ENCODE results near the gene MRO.
A peak's percentile ranks its signal among the peaks of the same experiment; 100 is the strongest.
"Not testable (repeated sequence)": the region's sequence is repeated elsewhere in the genome, so short reads cannot be mapped to it uniquely, and the experiment has no call there.

Gene MRO

DNA sequence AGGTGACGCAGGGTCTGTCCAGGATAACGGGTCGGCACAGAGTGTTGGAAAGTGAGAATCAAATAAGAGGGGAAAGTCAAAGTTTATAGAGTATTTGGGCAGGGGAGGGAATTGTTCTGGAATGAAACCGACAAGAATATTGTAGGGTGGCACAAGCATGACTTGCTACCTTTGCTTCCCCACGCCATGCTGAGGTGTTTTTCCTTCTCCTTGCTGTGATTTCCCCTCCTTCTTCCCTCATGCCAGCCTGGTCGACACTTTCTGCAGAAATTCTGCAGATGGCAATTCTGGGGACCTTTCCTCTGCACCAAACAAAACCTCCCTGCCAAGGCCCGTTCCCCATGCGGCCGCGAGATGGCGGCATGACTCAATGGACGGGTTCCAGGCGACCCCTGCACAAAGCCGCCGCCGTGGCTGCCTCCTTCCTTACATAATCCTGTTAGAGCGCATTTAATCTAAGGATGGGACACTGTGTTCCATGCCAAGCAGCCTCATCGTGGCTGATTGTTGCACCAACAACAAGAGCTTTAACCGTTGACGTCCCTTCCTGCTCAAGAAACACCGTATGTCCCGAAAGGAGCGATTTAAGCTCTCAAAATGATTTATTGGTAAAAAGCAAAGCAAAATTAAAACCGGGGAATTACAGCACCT, at the start of gene MRO:
TSS of gene MRO (minus strand) at position 289 of the 651 bp plus-strand sequence. CDS start 10,616 bp downstream, outside the sequence.
- Mint-ChIP-seq H3K4me1 (peaks cover 12% of the 10 kb centered on the region), H3K27me3 (no peaks in the 10 kb centered on the region), H3K4me3 (no peak within 1 kb of the TSS), H3K36me3 (no peaks in the 10 kb centered on the region), H3K9me3 (no peaks in the 10 kb centered on the region), H3K27ac (no peak within 1 kb of the TSS)
- ATAC-seq: peak; percentile 93

DNA sequence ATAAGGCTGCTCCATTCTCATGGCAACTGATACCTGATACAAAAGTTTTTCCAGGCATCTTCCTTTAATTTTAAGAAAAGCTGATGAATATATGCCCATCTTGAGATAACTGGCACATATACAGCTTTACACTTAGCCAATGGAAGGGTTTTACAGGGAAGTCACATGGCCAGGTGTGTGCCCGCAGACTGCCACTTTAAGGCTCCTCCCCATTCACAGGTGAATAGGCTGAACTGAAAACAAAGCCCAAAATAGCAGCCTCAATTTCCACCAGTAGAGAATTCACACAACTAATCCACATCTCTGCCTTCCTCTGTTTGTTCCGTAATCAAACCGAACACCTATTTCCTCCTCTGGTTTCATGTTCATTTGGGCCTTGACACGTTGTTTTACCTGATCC, 49.3 kb upstream of the MRO start:
- no peak for ATAC-seq
- Mint-ChIP-seq H3K4me1 (no peaks in the 10 kb centered on the region), H3K4me3 (no peak overlapping the region)

GRCh38 chr18:50866765-50867164, 46.9 kb upstream of the MRO start:
- no peaks in the 10 kb centered on the region for H3K27me3 Mint-ChIP-seq
- no peak overlapping the region for H3K27ac Mint-ChIP-seq
- no peaks in the 10 kb centered on the region for H3K36me3 Mint-ChIP-seq
- ATAC-seq: no peak
- no peak overlapping the region for H3K4me3 Mint-ChIP-seq
- H3K4me1 Mint-ChIP-seq: peaks cover 13% of the 10 kb centered on the region
- no peaks in the 10 kb centered on the region for H3K9me3 Mint-ChIP-seq

More for the DNA sequence above, 49.3 kb upstream of the MRO start:
- no peak overlapping the region for H3K27ac Mint-ChIP-seq
- H3K27me3 Mint-ChIP-seq: no peaks in the 10 kb centered on the region
- no peaks in the 10 kb centered on the region for H3K9me3 Mint-ChIP-seq
- H3K36me3 Mint-ChIP-seq: no peaks in the 10 kb centered on the region

GRCh38 chr18:50863840-50864375, 44.1 kb upstream of the MRO start:
- no peak overlapping the region for H3K4me3 Mint-ChIP-seq
- no peaks in the 10 kb centered on the region for H3K27me3 Mint-ChIP-seq
- H3K27ac Mint-ChIP-seq: no peak overlapping the region
- no peaks in the 10 kb centered on the region for H3K36me3 Mint-ChIP-seq
- no peaks in the 10 kb centered on the region for H3K9me3 Mint-ChIP-seq
- peaks cover 16% of the 10 kb centered on the region for H3K4me1 Mint-ChIP-seq
- no peak for ATAC-seq

DNA sequence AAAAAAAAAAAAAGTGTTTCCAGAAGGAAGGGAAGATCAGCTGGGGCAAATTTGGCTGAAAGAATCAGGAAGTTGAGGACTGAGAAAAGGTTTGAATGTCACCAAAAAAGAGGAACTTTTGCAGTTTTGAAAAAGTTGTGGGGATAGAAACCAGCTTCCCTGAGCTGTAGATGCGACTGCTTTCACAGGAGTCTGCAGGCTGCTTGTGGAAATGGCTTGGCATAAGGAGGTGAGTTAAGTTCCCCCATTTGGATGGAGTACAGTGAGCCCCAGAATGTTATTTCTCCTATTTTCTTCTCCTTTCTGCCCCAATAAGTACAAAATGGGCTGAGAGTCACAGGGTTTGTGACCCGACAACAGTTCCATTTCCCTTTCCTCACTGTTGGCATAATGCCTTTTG, 42.6 kb upstream of the MRO start:
- Mint-ChIP-seq H3K27me3 (no peaks in the 10 kb centered on the region), H3K4me3 (peak overlapping the region; percentile 15), H3K36me3 (no peaks in the 10 kb centered on the region), H3K4me1 (peaks cover 16% of the 10 kb centered on the region), H3K27ac (peak overlapping the region; percentile 71), H3K9me3 (no peaks in the 10 kb centered on the region)
- peak; percentile 41 for ATAC-seq

GRCh38 chr18:50861617-50862016, 41.8 kb upstream of the MRO start:
- Mint-ChIP-seq H3K4me1 (peaks cover 16% of the 10 kb centered on the region), H3K9me3 (no peaks in the 10 kb centered on the region), H3K27ac (peak overlapping the region; percentile 71), H3K36me3 (no peaks in the 10 kb centered on the region), H3K4me3 (no peak overlapping the region), H3K27me3 (no peaks in the 10 kb centered on the region)
- ATAC-seq: no peak

- H3K4me3 Mint-ChIP-seq: no peak overlapping the region
- no peaks in the 10 kb centered on the region for H3K36me3 Mint-ChIP-seq
- H3K4me1 Mint-ChIP-seq: peaks cover 16% of the 10 kb centered on the region
- H3K27me3 Mint-ChIP-seq: no peaks in the 10 kb centered on the region
- H3K9me3 Mint-ChIP-seq: no peaks in the 10 kb centered on the region
- peak overlapping the region; percentile 11 for H3K27ac Mint-ChIP-seq
- ATAC-seq: no peak
These were observed 40.2 kb upstream of the MRO start for GRCh38 chr18:50859793-50860555.

- Mint-ChIP-seq H3K27ac (no peak overlapping the region), H3K4me1 (peaks cover 12% of the 10 kb centered on the region), H3K27me3 (no peaks in the 10 kb centered on the region), H3K36me3 (no peaks in the 10 kb centered on the region), H3K9me3 (no peaks in the 10 kb centered on the region), H3K4me3 (no peak overlapping the region)
- no peak for ATAC-seq
These were observed 37.9 kb upstream of the MRO start for GRCh38 chr18:50857694-50858093.

- not testable (repeated sequence) for H3K9me3 Mint-ChIP-seq, ATAC-seq, H3K36me3 Mint-ChIP-seq, H3K4me3 Mint-ChIP-seq, H3K4me1 Mint-ChIP-seq, H3K27ac Mint-ChIP-seq, H3K27me3 Mint-ChIP-seq
These were observed 37.4 kb upstream of the MRO start for GRCh38 chr18:50857166-50857565.

DNA sequence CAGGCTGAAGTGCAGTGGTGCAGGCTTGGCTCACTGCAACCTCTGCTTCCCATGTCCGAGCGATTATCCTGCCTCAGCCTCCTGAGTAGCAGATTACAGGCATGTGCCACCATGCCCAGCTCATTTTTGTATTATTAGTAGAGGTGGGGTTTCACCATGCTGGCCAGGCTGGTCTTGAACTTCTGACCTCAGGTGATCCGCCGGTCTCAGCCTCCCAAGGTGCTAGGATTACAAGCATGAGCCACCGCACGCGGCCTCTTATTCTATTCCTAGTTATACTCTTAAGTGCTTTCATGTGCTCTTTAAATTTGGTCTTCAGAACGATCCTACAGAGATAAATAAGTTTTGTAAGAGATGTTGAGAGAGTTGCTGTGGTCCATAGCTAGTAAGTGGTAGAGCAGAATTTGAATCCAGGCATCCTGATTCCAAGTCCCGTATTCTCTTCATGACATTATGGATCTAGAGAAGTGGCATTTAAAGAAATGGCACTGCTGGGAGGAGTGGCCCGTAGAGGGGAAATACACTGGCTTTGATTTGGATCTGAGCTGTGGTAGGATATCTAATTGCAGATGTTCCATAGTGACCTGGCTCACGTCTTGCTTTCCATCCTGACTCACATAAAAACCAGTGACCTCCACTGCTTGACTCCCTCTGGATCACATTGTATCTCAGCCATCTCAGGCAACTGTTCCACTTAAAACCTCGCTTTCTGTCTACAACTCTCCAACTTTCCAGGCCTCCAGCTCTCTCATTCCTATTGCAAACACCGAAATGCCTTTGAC, 36.4 kb upstream of the MRO start:
- H3K4me3 Mint-ChIP-seq: no peak overlapping the region
- no peaks in the 10 kb centered on the region for H3K27me3 Mint-ChIP-seq
- ATAC-seq: no peak
- H3K4me1 Mint-ChIP-seq: no peaks in the 10 kb centered on the region
- H3K36me3 Mint-ChIP-seq: no peaks in the 10 kb centered on the region
- no peaks in the 10 kb centered on the region for H3K9me3 Mint-ChIP-seq
- no peak overlapping the region for H3K27ac Mint-ChIP-seq

DNA sequence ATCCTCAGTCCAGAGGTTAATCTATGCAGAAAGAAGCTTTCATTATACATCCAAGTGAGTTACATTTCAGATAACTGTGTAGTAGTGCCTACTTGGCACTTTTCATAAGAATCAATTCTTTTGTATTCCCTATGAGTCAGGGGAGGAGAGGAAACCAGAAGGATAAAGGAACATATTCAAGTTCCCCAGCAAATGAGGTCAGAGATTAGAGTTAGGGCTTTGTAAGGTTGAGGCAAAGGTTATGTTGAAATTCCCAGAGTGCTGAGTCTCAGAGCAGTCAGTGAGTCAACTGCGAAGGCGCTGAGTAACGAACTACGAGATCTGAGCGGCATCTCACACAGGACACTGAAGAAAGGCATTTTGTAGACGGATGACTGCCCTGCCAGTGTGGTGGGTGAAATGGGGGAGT, 34.1 kb upstream of the MRO start:
- H3K4me1 Mint-ChIP-seq: no peaks in the 10 kb centered on the region
- ATAC-seq: no peak
- no peak overlapping the region for H3K4me3 Mint-ChIP-seq
- no peaks in the 10 kb centered on the region for H3K9me3 Mint-ChIP-seq
- H3K27me3 Mint-ChIP-seq: no peaks in the 10 kb centered on the region
- H3K27ac Mint-ChIP-seq: no peak overlapping the region
- H3K36me3 Mint-ChIP-seq: no peaks in the 10 kb centered on the region

GRCh38 chr18:50850307-50851065, 30.7 kb upstream of the MRO start:
- Mint-ChIP-seq H3K27ac (no peak overlapping the region), H3K36me3 (no peaks in the 10 kb centered on the region), H3K27me3 (no peaks in the 10 kb centered on the region), H3K9me3 (no peaks in the 10 kb centered on the region), H3K4me3 (no peak overlapping the region), H3K4me1 (no peaks in the 10 kb centered on the region)
- ATAC-seq: no peak

GRCh38 chr18:50849419-50849821, 29.6 kb upstream of the MRO start:
- Mint-ChIP-seq H3K4me1 (no peaks in the 10 kb centered on the region), H3K27ac (no peak overlapping the region), H3K27me3 (no peaks in the 10 kb centered on the region)

GRCh38 chr18:50848991-50849390, 29.2 kb upstream of the MRO start:
- Mint-ChIP-seq H3K27me3 (no peaks in the 10 kb centered on the region), H3K4me1 (no peaks in the 10 kb centered on the region), H3K9me3 (no peaks in the 10 kb centered on the region)

More at GRCh38 chr18:50849419-50849821, 29.6 kb upstream of the MRO start:
- no peak overlapping the region for H3K4me3 Mint-ChIP-seq
- H3K9me3 Mint-ChIP-seq: no peaks in the 10 kb centered on the region
- no peak for ATAC-seq
- no peaks in the 10 kb centered on the region for H3K36me3 Mint-ChIP-seq

More at GRCh38 chr18:50848991-50849390, 29.2 kb upstream of the MRO start:
- no peak overlapping the region for H3K4me3 Mint-ChIP-seq
- H3K27ac Mint-ChIP-seq: no peak overlapping the region
- no peak for ATAC-seq
- no peaks in the 10 kb centered on the region for H3K36me3 Mint-ChIP-seq
